Pancreas (tissue), 10 donors: ENCODE results near the gene BLVRA. TPM values are rescaled to one million over a fixed set of nuclear protein-coding genes. Genes with fewer than 3 reads are reported as not detected.
"Not testable (repeated sequence)": the region's sequence is repeated elsewhere in the genome, so short reads cannot be mapped to it uniquely, and the experiment has no call there.

ENCODE experiments used
- ATAC-seq, 4 donors: fragments of 200-7000 bp; cut with Tn5 transposase; one replicate each; pipeline versions ENCODE4 v1.8.0 to v1.9.1; 2020; ENCODE audit warnings: mild to moderate bottlenecking in 4 of 4, moderate library complexity in 4 of 4
- DNase-seq, 6 donors: peaks; one replicate each; pipeline ENCODE4 v3.0.0-alpha.2; 2020
- FAIRE-seq: peaks from 2 replicates; lab custom pipeline; 2012; peaks lifted over from hg19 to GRCh38; lab: Jason Lieb, UNC
- H3K27ac ChIP-seq, 4 donors: fragments of 200-600 bp; sonication (generic); 1 replicate in 3 of 4; 2 replicates in 1 of 4; pipeline versions ENCODE4 v1.5.0 to v1.8.0; 2020
- H3K27me3 ChIP-seq, 4 donors: fragments of 200-600 bp; one replicate each; pipeline ENCODE4 v1.8.0; 2021
- H3K36me3 ChIP-seq, 3 donors: fragments of 200-600 bp; sonication (generic) in 1 of 3; one replicate each; pipeline versions ENCODE4 v1.5.0 to v1.8.0; 2020 to 2021
- H3K4me1 ChIP-seq, 3 donors: fragments of 200-600 bp; one replicate each; pipeline ENCODE4 v1.8.0; 2021
- H3K4me3 ChIP-seq, 4 donors: fragments of 200-600 bp; sonication (generic) in 2 of 4; one replicate each; pipeline versions ENCODE4 v1.5.0 to v1.8.0; 2020 to 2021
- H3K9me3 ChIP-seq, 4 donors: fragments of 200-600 bp; one replicate each; pipeline ENCODE4 v1.8.0; 2021
- whole genome bisulfite sequencing, 2 donors: extraction: QIAGEN DNeasy Blood & Tissue Kit; methylation state at CpG; one replicate each; pipeline ENCODE4 v1.1.7; 2013; 5-methylcytosine and 5-hydroxymethylcytosine counted together
- intact Hi-C, 3 donors: fragments of 100-400 bp; cut with DNase I; formaldehyde crosslinking; loops; one replicate each; pipeline versions ENCODE4 v1.11.1 to v1.14.2; 2022
- polyA plus RNA-seq, 2 donors: library from polyadenylated mRNA; stranded (reverse); fragments of 200-250 nt; gene quantifications; one replicate each; pipeline ENCODE4 v1.2.3, GENCODE V29; 2013
- total RNA-seq, 6 donors: library from RNA; stranded (reverse); fragmentation: NEBNext Ultra II Directional in 4 of 6; extraction: Animal tissue kit (Norgen Biotek cat#: 25700) in 4 of 6; gene quantifications; one replicate each; pipeline versions ENCODE4 v1.2.1 to v1.2.4, GENCODE V29; 2021 to 2023
- TF ChIP-seq, protein P1 (sequence below), 4 donors: fragments of 200-600 bp; sonication (generic) in 3 of 4; IDR thresholded peaks; one replicate each; pipeline versions ENCODE4 v1.5.0 to v1.8.0; 2021; ENCODE audit warnings: antibody characterized with exemption in 4 of 4
- donor health status: healthy with polysubstance abuse.
- donor health status: DM: no; HTN: no; CAD: no; lungs with moderate emphysema.
- donor health status: DM: no; HTN: no; CAD: no.
- donor health status: control.
- donor health status: control.
- donor health status: Bipolar disorder and iron deficiency.
- donor health status: DM: yes; HTN: yes; CAD: no.
- donor health status: DM: no; HTN: no; CAD: no.
- donor health status: DM: no; HTN: no; CAD: no.
- donor health status: DM: yes; HTN: yes; CAD: no.

BLVRA gene
- total and polyA plus RNA-seq, 8 donors = 12.4 to 31.6 (median 17.3) TPM

DNA sequence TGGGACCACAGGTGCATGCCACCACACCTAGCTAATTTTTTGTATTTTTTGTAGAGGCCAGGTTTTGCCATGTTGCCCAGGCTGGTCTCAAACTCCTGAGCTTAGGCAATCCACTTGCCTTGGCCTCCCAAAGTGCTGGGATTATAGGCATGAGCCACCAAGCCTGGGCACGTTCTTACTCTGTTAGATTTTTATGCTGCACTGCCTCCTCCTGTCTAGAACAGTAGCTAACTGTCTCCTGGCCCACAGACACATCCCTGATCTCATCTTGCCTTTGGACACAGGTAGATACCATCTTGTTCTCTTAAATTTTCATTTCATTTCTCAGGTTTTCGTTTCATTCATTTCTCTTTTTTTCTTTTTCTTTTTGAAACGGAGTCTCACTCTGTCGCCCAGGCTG lies 41.1 kb downstream of the BLVRA start:
- Histone ChIP-seq H3K27ac (no peak overlapping the region), H3K4me3 (no peak overlapping the region), H3K27me3 (no peaks in the 10 kb centered on the region), H3K36me3 (peaks cover 0 to 12% (median 0%) of the 10 kb centered on the region in 3 donors), H3K4me1 (no peaks in the 10 kb centered on the region), H3K9me3 (no peaks in the 10 kb centered on the region)
- DNase-seq (no peak), ATAC-seq (no peak), FAIRE-seq (no peak)
- WGBS, 2 donors = 83 to 84% methylated on average over 4 of the region's 4 CpGs
- intact Hi-C loops = no loop called here
- TF ChIP-seq, protein P1, sequence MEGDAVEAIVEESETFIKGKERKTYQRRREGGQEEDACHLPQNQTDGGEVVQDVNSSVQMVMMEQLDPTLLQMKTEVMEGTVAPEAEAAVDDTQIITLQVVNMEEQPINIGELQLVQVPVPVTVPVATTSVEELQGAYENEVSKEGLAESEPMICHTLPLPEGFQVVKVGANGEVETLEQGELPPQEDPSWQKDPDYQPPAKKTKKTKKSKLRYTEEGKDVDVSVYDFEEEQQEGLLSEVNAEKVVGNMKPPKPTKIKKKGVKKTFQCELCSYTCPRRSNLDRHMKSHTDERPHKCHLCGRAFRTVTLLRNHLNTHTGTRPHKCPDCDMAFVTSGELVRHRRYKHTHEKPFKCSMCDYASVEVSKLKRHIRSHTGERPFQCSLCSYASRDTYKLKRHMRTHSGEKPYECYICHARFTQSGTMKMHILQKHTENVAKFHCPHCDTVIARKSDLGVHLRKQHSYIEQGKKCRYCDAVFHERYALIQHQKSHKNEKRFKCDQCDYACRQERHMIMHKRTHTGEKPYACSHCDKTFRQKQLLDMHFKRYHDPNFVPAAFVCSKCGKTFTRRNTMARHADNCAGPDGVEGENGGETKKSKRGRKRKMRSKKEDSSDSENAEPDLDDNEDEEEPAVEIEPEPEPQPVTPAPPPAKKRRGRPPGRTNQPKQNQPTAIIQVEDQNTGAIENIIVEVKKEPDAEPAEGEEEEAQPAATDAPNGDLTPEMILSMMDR (IDR thresholded peaks at IDR 0.05) = no peak

DNA sequence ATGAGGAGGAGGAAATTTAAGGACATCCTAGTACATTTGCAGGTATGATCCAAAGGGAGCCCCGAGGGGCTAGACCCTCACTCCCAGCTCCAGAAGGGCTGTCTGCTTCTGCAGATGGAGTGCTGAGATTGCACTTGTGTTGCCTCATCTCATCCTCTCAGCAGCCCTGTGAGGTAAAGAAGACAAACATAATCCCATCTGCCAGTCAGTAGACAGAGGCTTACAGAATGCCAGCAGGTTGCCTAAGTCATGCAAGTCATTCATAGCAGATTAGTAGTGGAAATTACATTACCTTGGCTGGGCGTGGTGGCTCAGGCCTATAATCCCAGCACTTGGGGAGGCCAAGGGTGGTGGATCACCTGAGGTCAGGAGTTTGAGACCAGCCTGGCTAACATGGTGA lies 45.4 kb downstream of the BLVRA start:
- no peak overlapping the region for H3K4me3 ChIP-seq
- no peak overlapping the region for H3K27ac ChIP-seq
- intact Hi-C loops = no loop called here
- H3K4me1 ChIP-seq = no peaks in the 10 kb centered on the region
- FAIRE-seq = no peak
- DNase-seq = no peak
- ATAC-seq = no peak
- H3K36me3 ChIP-seq = peaks cover 0 to 30% (median 0%) of the 10 kb centered on the region in 3 donors
- no peaks in the 10 kb centered on the region for H3K9me3 ChIP-seq
- no peaks in the 10 kb centered on the region for H3K27me3 ChIP-seq
- TF ChIP-seq, protein P1 (IDR thresholded peaks at IDR 0.05) = no peak
- WGBS, 2 donors = 74 to 88% methylated on average over 2 of the region's 2 CpGs

DNA sequence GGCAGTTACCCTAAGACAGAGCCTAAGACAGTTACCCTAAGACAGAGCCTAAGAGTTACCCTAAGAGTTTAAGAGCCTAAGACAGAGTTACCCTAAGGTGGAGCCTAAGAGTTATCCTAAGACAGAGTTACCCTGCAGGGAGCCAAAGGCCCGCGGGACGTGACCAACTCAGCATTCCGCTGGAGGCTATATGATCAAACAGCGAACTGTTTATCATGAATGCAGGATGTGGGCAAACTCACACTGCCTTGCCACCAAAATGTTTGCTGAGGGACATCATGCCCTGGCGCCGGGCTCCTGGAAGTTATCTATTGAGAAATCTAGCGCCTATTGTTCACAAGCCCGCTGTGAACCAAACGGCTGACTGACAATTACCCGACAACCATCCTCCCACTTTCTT lies 49.9 kb downstream of the BLVRA start:
- H3K27ac ChIP-seq = no peak overlapping the region
- WGBS, 2 donors = 92 to 96% methylated on average over 11 of the region's 11 CpGs
- H3K4me3 ChIP-seq = no peak overlapping the region
- FAIRE-seq (no peak), DNase-seq (no peak), ATAC-seq (no peak)
- peaks cover 0 to 30% (median 0%) of the 10 kb centered on the region in 3 donors for H3K36me3 ChIP-seq
- H3K4me1 ChIP-seq = no peaks in the 10 kb centered on the region
- no peaks in the 10 kb centered on the region for H3K27me3 ChIP-seq
- intact Hi-C loops = no loop called here
- TF ChIP-seq, protein P1 (IDR thresholded peaks at IDR 0.05) = no peak
- H3K9me3 ChIP-seq = no peaks in the 10 kb centered on the region

- H3K27ac ChIP-seq, H3K9me3 ChIP-seq, FAIRE-seq, ATAC-seq, H3K4me3 ChIP-seq, H3K4me1 ChIP-seq, intact Hi-C loops, H3K27me3 ChIP-seq: not testable (repeated sequence)
- 78 to 83% methylated on average over 16 of the region's 16 CpGs for WGBS, 2 donors
- peak in 1 of 6 donors; percentile 61 for DNase-seq
- peaks cover 0 to 16% (median 0%) of the 10 kb centered on the region in 3 donors for H3K36me3 ChIP-seq
Observed at GRCh38 chr7:43810195-43810941, 51.9 kb downstream of the BLVRA start.

DNA sequence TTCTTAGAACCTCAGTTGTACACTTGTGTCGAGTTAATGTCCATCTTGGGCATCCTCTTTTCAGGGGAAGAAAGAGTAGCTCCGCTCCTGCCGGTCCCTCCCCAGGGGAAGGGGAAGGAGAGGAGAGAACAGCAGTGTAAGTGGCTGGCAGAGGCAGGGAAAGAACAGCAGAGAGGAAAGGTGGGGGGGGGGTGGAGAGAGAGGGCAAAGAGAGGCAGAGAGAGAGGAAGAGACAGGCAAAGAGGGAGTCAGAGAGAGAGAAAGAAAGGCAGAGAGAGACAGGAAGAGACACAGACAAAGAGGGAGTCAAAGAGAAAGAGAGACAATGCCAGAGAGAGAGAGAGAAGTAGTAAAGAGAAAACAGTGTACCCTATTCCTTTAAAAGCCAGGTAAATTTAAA lies 56.9 kb downstream of the BLVRA start:
- Histone ChIP-seq H3K4me1 (no peaks in the 10 kb centered on the region), H3K4me3 (no peak overlapping the region), H3K36me3 (no peaks in the 10 kb centered on the region), H3K27ac (no peak overlapping the region), H3K9me3 (no peaks in the 10 kb centered on the region), H3K27me3 (no peaks in the 10 kb centered on the region)
- WGBS, 2 donors = 56 to 64% methylated on average over 3 of the region's 3 CpGs
- no peak for ATAC-seq
- FAIRE-seq = no peak
- TF ChIP-seq, protein P1 (IDR thresholded peaks at IDR 0.05) = no peak
- intact Hi-C loops = no loop called here
- DNase-seq = no peak

DNA sequence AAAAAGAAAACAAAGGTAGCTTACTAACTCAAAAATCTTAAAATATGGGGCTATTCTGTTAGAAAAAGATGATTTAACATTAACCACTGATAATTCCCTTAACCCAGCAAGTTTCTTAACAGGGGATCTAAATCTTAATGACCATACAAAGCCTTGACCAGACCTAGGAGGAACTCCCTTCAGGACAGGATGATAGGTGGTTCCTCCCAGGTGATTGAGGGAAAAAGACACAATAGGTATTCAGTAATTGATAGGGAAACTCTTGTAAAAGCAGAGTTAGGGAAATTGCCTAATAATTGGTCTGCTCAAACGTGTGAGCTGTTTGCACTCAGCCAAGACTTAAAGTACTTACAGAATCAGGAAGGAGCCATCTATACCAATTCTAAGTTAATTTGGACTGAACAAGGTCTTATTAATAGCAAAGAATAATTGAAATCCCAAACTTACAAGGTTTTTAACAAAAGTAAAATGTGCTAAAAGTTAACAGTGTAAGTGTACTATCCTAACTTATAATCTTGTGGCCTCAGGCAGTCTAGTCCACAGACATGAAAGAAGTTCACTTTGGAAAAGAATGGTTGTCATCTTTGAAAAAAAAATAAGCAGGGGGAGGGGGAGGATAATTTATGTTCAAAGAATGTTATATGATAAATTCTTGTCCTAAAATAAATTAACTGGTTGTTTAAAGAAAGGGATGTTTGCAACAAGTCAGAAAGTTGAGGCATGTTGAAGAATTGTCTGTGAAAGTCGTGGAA lies 57.7 kb downstream of the BLVRA start:
- H3K36me3 ChIP-seq, intact Hi-C loops, ATAC-seq, DNase-seq, H3K27me3 ChIP-seq, H3K4me1 ChIP-seq, H3K9me3 ChIP-seq, H3K27ac ChIP-seq, FAIRE-seq, H3K4me3 ChIP-seq: not testable (repeated sequence)
- WGBS, 2 donors = 49 to 57% methylated on average over 2 of the region's 2 CpGs

DNA sequence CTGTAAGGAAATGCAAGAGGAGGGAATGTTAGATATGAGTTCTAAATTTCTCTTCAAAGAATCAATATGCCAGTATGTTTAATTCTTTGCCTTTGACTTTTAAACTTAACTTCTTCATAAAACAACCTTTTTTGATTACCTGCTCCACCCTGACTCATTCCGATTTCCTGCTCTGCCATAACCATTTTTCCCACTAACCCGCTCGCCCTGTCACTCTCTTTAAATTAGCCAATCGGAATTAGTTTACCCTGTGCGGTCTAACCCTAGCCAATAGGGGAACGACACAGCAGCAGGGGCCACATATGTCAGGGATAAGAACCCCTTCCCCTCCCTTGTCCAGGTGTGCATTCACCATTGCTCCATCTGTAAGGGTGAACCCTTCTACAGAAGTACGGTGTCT lies 64.9 kb downstream of the BLVRA start:
- ATAC-seq, H3K27me3 ChIP-seq, intact Hi-C loops, H3K9me3 ChIP-seq, H3K36me3 ChIP-seq, H3K27ac ChIP-seq, H3K4me1 ChIP-seq, DNase-seq, FAIRE-seq, H3K4me3 ChIP-seq: not testable (repeated sequence)
- 82 to 87% methylated on average over 7 of the region's 7 CpGs for WGBS, 2 donors
